ENCODE results near the gene BANF2. TPM values are rescaled to one million over a fixed set of nuclear protein-coding genes. Genes with fewer than 3 reads are reported as not detected.

The BANF2 gene
- total and polyA plus RNA-seq, 2 of the 13 experiments (the other 11 are each of a cell fraction or from before 2014, with no cell fraction given), result 0.35 TPM; not detected in 1

GRCh38 chr20:17684077-17684888 is 15.5 kb upstream of the BANF2 start (continued):
- TF ChIP-seq IKZF5 (CRISPR knock-in tag; IDR thresholded peaks at IDR 0.05), result peak; percentile 98
- TF ChIP-seq AGO1 (IDR thresholded peaks at IDR 0.05; ENCODE audit: low read depth, low read length, poor library complexity, severe bottlenecking), result no peak
- peak; percentile 100 for TF ChIP-seq FOXA3 (CRISPR knock-in tag; IDR thresholded peaks at IDR 0.05)
- TF ChIP-seq, protein P1, sequence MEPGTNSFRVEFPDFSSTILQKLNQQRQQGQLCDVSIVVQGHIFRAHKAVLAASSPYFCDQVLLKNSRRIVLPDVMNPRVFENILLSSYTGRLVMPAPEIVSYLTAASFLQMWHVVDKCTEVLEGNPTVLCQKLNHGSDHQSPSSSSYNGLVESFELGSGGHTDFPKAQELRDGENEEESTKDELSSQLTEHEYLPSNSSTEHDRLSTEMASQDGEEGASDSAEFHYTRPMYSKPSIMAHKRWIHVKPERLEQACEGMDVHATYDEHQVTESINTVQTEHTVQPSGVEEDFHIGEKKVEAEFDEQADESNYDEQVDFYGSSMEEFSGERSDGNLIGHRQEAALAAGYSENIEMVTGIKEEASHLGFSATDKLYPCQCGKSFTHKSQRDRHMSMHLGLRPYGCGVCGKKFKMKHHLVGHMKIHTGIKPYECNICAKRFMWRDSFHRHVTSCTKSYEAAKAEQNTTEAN (CRISPR knock-in tag; conservative IDR thresholded peaks at IDR 0.05), result peak; percentile 95
- TF ChIP-seq HNF4A (CRISPR knock-in tag; IDR thresholded peaks at IDR 0.05), result peak; percentile 95
- no peak for TF ChIP-seq ZNF326 (CRISPR knock-in tag; IDR thresholded peaks at IDR 0.05; ENCODE audit: borderline replicate concordance)
- TF ChIP-seq, protein P2, sequence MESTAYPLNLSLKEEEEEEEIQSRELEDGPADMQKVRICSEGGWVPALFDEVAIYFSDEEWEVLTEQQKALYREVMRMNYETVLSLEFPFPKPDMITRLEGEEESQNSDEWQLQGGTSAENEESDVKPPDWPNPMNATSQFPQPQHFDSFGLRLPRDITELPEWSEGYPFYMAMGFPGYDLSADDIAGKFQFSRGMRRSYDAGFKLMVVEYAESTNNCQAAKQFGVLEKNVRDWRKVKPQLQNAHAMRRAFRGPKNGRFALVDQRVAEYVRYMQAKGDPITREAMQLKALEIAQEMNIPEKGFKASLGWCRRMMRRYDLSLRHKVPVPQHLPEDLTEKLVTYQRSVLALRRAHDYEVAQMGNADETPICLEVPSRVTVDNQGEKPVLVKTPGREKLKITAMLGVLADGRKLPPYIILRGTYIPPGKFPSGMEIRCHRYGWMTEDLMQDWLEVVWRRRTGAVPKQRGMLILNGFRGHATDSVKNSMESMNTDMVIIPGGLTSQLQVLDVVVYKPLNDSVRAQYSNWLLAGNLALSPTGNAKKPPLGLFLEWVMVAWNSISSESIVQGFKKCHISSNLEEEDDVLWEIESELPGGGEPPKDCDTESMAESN (CRISPR knock-in tag; conservative IDR thresholded peaks at IDR 0.05), result peak; percentile 70; the same call in 1 of the 2 replicates
- no peak for TF ChIP-seq HNRNPUL1 (IDR thresholded peaks at IDR 0.05; ENCODE audit: low read depth, low read length)
- TF ChIP-seq GABPA (IDR thresholded peaks at IDR 0.05; ENCODE audit: low read depth, low read length), result no peak
- peak; percentile 65; the same call in 1 of the 2 replicates for TF ChIP-seq GABPA (CRISPR knock-in tag; IDR thresholded peaks at IDR 0.05; ENCODE audit: low read depth)
- no peak for TF ChIP-seq ZNF20 (CRISPR knock-in tag; IDR thresholded peaks at IDR 0.05)
- peak; percentile 100 for TF ChIP-seq PHF21A (CRISPR knock-in tag; IDR thresholded peaks at IDR 0.05)
- no peak for TF ChIP-seq HCFC1 (IDR thresholded peaks at IDR 0.05; ENCODE audit: low read depth, low read length)
- peak; percentile 90 for TF ChIP-seq JUND (CRISPR knock-in tag; IDR thresholded peaks at IDR 0.05)
- TF ChIP-seq, protein P3, sequence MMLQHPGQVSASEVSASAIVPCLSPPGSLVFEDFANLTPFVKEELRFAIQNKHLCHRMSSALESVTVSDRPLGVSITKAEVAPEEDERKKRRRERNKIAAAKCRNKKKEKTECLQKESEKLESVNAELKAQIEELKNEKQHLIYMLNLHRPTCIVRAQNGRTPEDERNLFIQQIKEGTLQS (CRISPR knock-in tag; IDR thresholded peaks at IDR 0.05), result peak; percentile 57; the same call in 1 of the 2 replicates
- TF ChIP-seq MNT (IDR thresholded peaks at IDR 0.05), result no peak
- TF ChIP-seq SIN3A (IDR thresholded peaks at IDR 0.05; ENCODE audit: borderline replicate concordance, low read depth, low read length), result peak; percentile 73; the same call in 1 of the 2 replicates
- no peak for TF ChIP-seq NFATC3 (CRISPR knock-in tag; IDR thresholded peaks at IDR 0.05)
- TF ChIP-seq, protein P4, sequence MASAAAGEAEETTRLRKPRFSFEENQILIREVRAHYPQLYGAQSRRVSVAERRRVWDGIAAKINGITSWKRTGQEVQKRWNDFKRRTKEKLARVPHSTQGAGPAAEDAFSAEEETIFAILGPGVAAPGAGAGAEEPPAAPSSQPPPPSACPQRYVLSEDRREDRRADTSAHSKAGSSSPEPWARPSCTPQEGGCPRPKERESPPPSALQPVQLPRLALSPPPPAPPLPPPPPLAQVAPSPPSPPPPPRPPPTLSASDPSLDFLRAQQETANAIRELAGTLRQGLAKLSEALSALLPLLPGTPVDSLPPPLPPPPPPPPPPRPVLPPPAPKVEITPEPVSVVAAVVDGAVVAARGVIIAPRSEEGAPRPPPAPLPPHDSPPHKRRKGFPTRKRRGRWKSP (CRISPR knock-in tag; IDR thresholded peaks at IDR 0.05), result peak; percentile 98
- TF ChIP-seq, protein P5, sequence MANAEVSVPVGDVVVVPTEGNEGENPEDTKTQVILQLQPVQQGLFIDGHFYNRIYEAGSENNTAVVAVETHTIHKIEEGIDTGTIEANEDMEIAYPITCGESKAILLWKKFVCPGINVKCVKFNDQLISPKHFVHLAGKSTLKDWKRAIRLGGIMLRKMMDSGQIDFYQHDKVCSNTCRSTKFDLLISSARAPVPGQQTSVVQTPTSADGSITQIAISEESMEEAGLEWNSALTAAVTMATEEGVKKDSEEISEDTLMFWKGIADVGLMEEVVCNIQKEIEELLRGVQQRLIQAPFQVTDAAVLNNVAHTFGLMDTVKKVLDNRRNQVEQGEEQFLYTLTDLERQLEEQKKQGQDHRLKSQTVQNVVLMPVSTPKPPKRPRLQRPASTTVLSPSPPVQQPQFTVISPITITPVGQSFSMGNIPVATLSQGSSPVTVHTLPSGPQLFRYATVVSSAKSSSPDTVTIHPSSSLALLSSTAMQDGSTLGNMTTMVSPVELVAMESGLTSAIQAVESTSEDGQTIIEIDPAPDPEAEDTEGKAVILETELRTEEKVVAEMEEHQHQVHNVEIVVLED (CRISPR knock-in tag; IDR thresholded peaks at IDR 0.05; ENCODE audit: borderline replicate concordance), result peak; percentile 69; the same call in 1 of the 2 replicates

Measured in HepG2 (cell line).